K562 (cell line): ENCODE results near the gene SNX9.

Experiments used
- CTCF ChIP-seq, 3 experiments: IDR thresholded peaks in 2 of 3; conservative IDR thresholded peaks in 1 of 3; 2 replicates each; pipeline ENCODE4 v1.5.1; 2011 to 2012; ENCODE audit warnings: low read length in 3 of 3, mild to moderate bottlenecking in 3 of 3, control low read depth in 2 of 3, improper control_type of control experiment in 1 of 3, inconsistent platforms in 1 of 3, low read depth in 1 of 3, mixed read lengths in 1 of 3, moderate library complexity in 1 of 3; ENCODE audit not compliant: insufficient read depth in 2 of 3
- EZH2 ChIP-seq: IDR thresholded peaks from 2 replicates; pipeline ENCODE4 v1.6.1; 2012; ENCODE audit warnings: low read depth, mild to moderate bottlenecking, inconsistent platforms, low read length, borderline replicate concordance
- MAX ChIP-seq: sonication (generic); formaldehyde crosslinking; IDR thresholded peaks from 2 replicates; pipeline ENCODE4 v1.9.0; 2022; ENCODE audit warnings: mild to moderate bottlenecking, missing genetic modification reagents
- MXD1 ChIP-seq: fragments of 250-450 bp; sonication (Bioruptor Pico); IDR thresholded peaks from 2 replicates; pipeline ENCODE4 v1.8.0; 2021; ENCODE audit warnings: borderline replicate concordance, mild to moderate bottlenecking, moderate library complexity; ENCODE audit not compliant: poor library complexity, severe bottlenecking
- NFE2L1 ChIP-seq: fragments of 450-650 bp; IDR thresholded peaks from 2 replicates; pipeline ENCODE4 v1.6.1; 2016; ENCODE audit warnings: missing genetic modification characterization, low read depth, mild to moderate bottlenecking, missing compliant biosample characterization, moderate library complexity, borderline replicate concordance
- POLR2A ChIP-seq: fragments of 450-650 bp; conservative IDR thresholded peaks from 2 replicates; pipeline ENCODE4 v1.6.1; 2016
- RFX5 ChIP-seq: IDR thresholded peaks from 2 replicates; pipeline ENCODE4 v1.6.1; 2011; ENCODE audit warnings: low read depth, mild to moderate bottlenecking, improper control_type of control experiment, low read length
- TBL1XR1 ChIP-seq, 2 experiments: IDR thresholded peaks; 2 replicates each; pipeline ENCODE4 v1.6.1; 2012; ENCODE audit warnings: improper control_type of control experiment in 2 of 2, low read length in 2 of 2, mild to moderate bottlenecking in 1 of 2
- TRIM28 ChIP-seq: fragments of 450-650 bp; IDR thresholded peaks from 2 replicates; pipeline ENCODE4 v1.6.1; 2017
- ZBTB1 ChIP-seq: sonication (generic); formaldehyde crosslinking; IDR thresholded peaks from 2 replicates; pipeline ENCODE4 v1.8.1; 2023; ENCODE audit warnings: missing genetic modification reagents, low read depth, mild to moderate bottlenecking, borderline replicate concordance

GRCh38 chr6:157849288-157850017 is 26.4 kb downstream of the SNX9 start:
- TF ChIP-seq NFE2L1 (tag) (no peak), ZBTB1 (CRISPR knock-in tag) (no peak), MAX (CRISPR knock-in tag) (no peak), TBL1XR1 (IDR thresholded peaks at IDR 0.05; ENCODE audit: low read length in 2 of 2) (no peak), EZH2 (no peak), RFX5 (no peak), MXD1 (CRISPR knock-in tag) (no peak), CTCF (IDR thresholded peaks at IDR 0.05 in 2 of 3, conservative IDR thresholded peaks at IDR 0.05 in 1 of 3; ENCODE audit: insufficient read depth in 2 of 3, low read depth in 1 of 3, low read length in 3 of 3) (no peak), TRIM28 (no peak), POLR2A (no peak)
